Stimulated activated CD8-positive, alpha-beta memory T cell treated with anti-CD3 and anti-CD28 coated beads, Interleukin-7, amount 100 ng/mL, for 24 hours (primary cell): ENCODE measurements around the gene FRMD4A.
"Not testable (repeated sequence)": the region's sequence is repeated elsewhere in the genome, so short reads cannot be mapped to it uniquely, and the experiment has no call there.

ENCODE experiments used
- DNase-seq: peaks from one replicate; pipeline ENCODE4 v3.0.0-alpha.2; 2020; ENCODE audit warnings: low read depth

Gene FRMD4A

DNA sequence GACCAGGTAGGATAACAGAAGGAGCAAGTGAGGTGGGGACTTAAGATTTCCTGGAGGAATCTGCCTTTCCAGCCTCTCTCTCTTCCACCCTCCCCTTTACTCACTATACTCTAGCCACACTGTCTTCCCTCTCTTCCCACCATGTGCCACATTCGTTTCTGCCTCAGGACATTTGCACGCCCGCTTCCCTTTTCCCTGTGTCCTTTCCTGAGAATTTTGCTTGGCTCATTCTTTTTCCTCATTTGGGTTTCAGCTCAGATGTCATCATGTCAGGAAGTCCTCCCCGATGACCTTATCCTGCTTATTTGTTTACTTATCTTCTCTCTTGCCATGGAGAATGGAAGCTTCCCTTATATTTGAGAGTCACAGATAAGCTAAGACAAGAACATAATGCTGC is 380.2 kb downstream of the FRMD4A start:
- DNase-seq = no peak

DNA sequence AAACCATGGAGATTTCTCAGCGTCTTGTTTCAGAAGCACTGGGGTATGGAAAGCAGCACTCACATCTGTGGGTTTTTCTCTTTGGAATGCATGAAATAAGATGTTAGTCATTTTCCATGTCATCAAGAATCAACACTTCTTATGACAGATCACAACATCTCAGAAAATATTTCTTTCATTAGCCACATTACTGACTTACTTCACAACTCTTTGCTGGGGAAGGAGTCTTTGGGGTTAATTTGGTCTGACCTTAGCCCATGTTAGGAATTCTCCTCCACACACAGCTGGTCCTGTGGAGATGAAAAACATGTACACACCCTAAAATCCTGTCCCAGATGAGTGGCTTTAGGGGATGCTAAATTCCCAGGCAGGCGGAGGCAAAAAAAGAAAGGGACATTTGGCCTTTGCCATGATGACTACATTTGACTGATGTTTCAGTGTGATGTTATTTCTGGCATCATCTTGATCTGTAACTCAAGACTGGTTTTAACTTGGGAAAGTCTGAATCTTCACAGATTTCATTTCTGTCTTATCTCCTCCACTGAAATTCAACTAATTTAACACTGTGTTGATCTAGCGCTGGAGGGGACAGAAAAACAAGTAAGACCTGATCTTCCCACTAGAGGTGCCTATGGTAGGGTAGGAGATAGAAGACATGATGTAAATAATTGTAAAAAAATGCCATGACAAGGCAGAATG is 380.7 kb downstream of the FRMD4A start:
- DNase-seq = no peak

GRCh38 chr10:13946209-13946460 is 384.6 kb downstream of the FRMD4A start:
- DNase-seq = no peak

DNA sequence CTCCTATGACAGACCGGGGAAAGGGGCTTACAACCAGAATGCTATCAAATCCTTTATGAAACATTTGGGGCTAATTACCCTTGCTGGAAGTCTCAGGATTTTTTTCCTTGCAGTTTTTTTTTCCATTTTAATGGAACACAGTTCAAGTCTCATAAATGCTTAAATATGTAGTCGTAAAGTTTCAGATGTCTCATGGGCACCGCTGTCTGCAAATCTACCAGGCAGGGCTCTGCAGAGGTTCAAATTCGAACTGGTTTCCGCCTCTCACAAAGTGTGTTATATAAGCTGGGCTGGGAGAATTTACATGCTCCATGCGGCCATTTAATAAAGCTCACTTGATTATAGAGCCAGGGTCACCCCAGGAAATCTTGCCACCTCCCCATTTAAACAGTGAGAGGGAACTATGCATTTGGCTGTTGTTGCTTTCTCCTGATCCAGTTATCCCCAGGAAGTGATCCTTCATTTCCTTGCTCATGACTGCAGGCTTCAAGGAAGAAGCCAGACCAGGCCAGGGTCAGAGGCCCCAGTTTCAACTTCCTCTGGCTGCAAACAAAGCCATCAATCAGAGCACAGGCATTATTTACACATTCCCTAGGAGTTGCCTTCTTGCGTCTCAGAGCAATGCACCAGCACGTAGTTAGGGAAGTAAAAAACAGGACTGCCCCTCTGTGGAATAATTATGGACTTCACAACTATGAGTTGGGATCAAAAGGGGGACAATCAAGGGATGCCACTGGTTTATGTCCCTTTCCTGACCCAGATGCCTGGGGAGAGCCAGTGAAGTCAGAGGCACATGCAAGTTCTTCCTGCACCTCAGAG is 385.1 kb downstream of the FRMD4A start:
- DNase-seq = no peak

DNA sequence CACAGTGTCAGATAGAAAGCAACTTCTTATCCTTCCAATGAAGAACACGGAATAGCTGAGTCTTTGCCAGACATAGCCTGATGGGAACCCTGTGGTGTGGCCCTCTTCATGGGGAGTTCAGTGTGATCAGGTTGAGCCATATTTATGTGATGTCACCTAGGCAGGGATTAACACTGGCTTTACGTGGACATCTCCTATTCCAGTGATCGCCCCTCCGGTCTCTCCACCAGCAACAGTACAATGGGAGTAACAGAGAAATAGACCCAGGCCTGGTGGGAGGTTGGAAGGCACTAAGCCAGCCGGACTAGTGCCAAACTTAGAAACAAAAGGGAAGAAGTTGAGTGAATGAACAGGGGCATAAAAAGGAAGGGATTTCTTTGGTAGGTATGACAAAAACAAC is 385.9 kb downstream of the FRMD4A start:
- DNase-seq = no peak

- DNase-seq = no peak
These were observed 386.9 kb downstream of the FRMD4A start for GRCh38 chr10:13943735-13944398.

DNA sequence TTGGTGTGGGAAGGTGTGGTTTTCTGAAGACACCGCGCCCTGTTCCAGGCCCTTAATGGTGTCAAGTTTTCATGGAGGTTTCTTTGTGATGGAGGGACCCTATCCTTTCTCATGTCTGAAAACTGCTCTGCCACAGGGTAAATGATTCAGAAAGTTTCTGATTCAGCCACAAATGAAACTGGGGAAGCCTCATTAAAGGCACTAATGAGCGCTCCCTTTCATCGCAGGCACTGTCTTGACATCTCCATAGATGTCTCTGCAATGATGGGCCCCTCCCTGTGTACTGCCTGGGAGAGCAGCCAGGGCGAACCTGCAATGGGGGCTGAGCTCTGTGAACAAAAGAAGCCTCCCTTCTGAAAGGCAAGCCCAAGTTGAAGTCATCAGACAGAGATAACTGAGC is 388.7 kb downstream of the FRMD4A start:
- no peak for DNase-seq

GRCh38 chr10:13939391-13939790 is 391.3 kb downstream of the FRMD4A start:
- DNase-seq = no peak

GRCh38 chr10:13938950-13939349 is 391.8 kb downstream of the FRMD4A start:
- no peak for DNase-seq

DNA sequence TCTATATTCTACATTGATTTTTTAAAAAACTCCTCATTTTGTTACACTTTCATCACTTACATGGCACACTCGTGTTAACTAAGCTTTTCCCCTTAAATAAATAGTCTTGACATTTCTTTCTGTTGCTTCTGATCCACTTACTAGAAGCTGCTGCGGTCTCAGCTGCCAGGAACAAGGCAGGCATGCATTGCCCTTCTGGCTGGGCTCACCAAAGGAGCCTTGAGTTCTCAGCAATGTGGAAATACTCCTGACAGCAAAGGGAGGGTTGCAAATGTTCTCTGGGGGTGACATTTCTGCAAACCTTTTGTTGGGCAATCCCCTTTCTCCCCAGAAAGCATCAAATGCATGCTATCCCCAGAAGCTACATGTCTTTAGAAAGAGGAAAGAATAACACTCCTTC is 393.9 kb downstream of the FRMD4A start:
- DNase-seq = no peak

DNA sequence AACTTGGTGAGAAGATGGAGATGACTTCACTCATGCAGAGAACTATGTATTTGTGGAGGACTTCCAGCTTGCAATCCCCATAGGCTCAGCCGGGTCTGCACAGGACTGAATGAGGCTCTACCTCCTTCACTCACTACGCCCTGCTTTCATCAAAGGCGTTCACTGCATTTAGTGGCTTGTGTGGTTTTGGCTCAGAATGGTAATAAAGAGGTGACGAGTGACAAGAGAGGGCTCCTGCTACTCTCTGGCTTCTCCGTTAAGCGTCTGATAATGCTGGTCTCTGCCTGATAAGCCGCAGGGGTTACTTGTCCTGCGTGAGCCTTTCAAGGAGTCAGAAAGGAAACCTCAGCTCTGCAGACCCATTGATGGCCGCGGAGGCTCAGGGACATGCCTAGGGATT is 400.6 kb downstream of the FRMD4A start:
- DNase-seq = no peak

- DNase-seq = no peak
These were observed 402.3 kb downstream of the FRMD4A start for GRCh38 chr10:13928451-13928850.

GRCh38 chr10:13925971-13926780 is 404.5 kb downstream of the FRMD4A start:
- no peak for DNase-seq

GRCh38 chr10:13924040-13924725 is 406.5 kb downstream of the FRMD4A start:
- no peak for DNase-seq

GRCh38 chr10:13922586-13922985 is 408.1 kb downstream of the FRMD4A start:
- no peak for DNase-seq

DNA sequence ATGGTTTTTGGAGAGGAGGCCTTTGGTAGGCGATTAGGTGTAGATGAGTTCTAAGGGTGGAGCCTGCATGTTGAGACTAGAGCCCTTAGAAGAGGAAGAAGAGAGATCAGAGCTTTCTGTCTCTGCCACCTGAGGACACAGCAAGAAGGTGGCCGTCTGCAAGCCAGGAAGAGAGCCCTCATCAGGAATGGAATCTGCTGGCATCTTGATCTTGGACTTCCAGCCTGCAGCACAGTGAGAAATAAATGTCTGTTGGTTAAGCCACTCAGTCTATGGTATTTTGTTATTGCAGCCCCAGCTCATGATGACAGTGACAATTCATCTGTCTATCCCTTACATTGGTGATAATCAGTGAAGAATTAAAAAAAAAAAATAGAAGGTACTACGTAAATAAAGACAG is 408.8 kb downstream of the FRMD4A start:
- no peak for DNase-seq

DNA sequence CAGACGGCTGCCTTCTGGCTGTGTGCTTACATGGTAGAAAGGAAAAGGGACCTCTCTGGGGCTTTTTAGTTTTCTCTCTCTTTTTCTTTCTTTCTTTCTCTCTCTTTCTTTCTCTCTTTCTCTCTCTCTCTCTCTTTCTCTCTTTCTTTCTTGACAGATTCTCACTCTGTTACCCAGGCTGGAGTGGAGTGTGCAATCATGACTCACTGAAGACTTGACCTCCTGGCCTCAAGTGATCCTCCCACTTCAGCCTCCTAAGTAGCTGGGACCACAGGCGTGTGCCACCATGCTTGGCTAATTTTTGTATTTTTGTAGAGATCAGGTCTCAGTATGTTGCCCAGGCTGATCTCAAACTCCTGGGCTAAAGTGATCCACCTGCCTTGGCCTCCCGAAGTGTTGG is 409.6 kb downstream of the FRMD4A start:
- DNase-seq = not testable (repeated sequence)

GRCh38 chr10:13920465-13920864 is 410.3 kb downstream of the FRMD4A start:
- no peak for DNase-seq

GRCh38 chr10:13920031-13920430 is 410.7 kb downstream of the FRMD4A start:
- DNase-seq = no peak

- no peak for DNase-seq
These were observed 412.9 kb downstream of the FRMD4A start for GRCh38 chr10:13917791-13918190.

- DNase-seq = no peak
These were observed 414.3 kb downstream of the FRMD4A start for GRCh38 chr10:13916384-13916947.

- no peak for DNase-seq
These were observed 415.0 kb downstream of the FRMD4A start for GRCh38 chr10:13915710-13916109.
